Measurements from ENCODE around the gene LAMA2.

GRCh38 chr6:129111853-129112252 is 228.9 kb downstream of the LAMA2 start:
- no peak for TF ChIP-seq CTCF (IDR thresholded peaks at IDR 0.05; ENCODE audit: poor library complexity, severe bottlenecking)
- TF ChIP-seq RAD21 (conservative IDR thresholded peaks at IDR 0.05) = no peak
